NAMALWA (cell line): ENCODE data around the gene CHRM1.
A peak's percentile ranks its signal among the peaks of the same experiment; 100 is the strongest.

Experiments used
- DNase-seq: peaks from one replicate; pipeline ENCODE4 v3.0.0-alpha.2; 2015; ENCODE audit warnings: low spot score

Gene CHRM1

GRCh38 chr11:62925745-62926679 is 4.8 kb upstream of the CHRM1 start:
- DNase-seq: no peak

- no peak for DNase-seq
Measured at GRCh38 chr11:62925308-62925707, 4.1 kb upstream of the CHRM1 start.

GRCh38 chr11:62923601-62924411 is 2.6 kb upstream of the CHRM1 start:
- DNase-seq: peak; percentile 40

- no peak for DNase-seq
Measured at GRCh38 chr11:62922653-62923431, 1.7 kb upstream of the CHRM1 start.

GRCh38 chr11:62922189-62922589 is 1.0 kb upstream of the CHRM1 start:
- DNase-seq: no peak

GRCh38 chr11:62921573-62922188 is 518 bp upstream of the CHRM1 start:
- peak; percentile 34 for DNase-seq

GRCh38 chr11:62919898-62920640 is 1.1 kb downstream of the CHRM1 start:
- no peak for DNase-seq

- DNase-seq: no peak
Measured at GRCh38 chr11:62919476-62919875, 1.7 kb downstream of the CHRM1 start.

- no peak for DNase-seq
Measured at GRCh38 chr11:62918531-62918930, 2.6 kb downstream of the CHRM1 start.

- no peak for DNase-seq
Measured at GRCh38 chr11:62917906-62918502, 3.2 kb downstream of the CHRM1 start.

- DNase-seq: no peak
Measured at GRCh38 chr11:62914416-62914815, 6.7 kb downstream of the CHRM1 start.

- no peak for DNase-seq
Measured at GRCh38 chr11:62912268-62912667, 8.9 kb downstream of the CHRM1 start.

GRCh38 chr11:62911137-62912130 is 9.7 kb downstream of the CHRM1 start:
- no peak for DNase-seq

- DNase-seq: no peak
Measured at GRCh38 chr11:62910141-62910882, 10.9 kb downstream of the CHRM1 start.

- DNase-seq: peak; percentile 61
Measured at GRCh38 chr11:62909107-62909894, 11.9 kb downstream of the CHRM1 start.

- DNase-seq: no peak
Measured at GRCh38 chr11:62908468-62909072, 12.6 kb downstream of the CHRM1 start.

- peak; percentile 80 for DNase-seq
Measured at GRCh38 chr11:62905927-62906531, 15.1 kb downstream of the CHRM1 start.
